ENCODE measurements around the gene SMCO2. TPM values are rescaled to one million over a fixed set of nuclear protein-coding genes. Genes with fewer than 3 reads are reported as not detected.

Gene SMCO2
- total RNA-seq, 4 donors from 2014 or later: 1.4 to 3.8 (median 1.5) TPM; not detected in 1

DNA sequence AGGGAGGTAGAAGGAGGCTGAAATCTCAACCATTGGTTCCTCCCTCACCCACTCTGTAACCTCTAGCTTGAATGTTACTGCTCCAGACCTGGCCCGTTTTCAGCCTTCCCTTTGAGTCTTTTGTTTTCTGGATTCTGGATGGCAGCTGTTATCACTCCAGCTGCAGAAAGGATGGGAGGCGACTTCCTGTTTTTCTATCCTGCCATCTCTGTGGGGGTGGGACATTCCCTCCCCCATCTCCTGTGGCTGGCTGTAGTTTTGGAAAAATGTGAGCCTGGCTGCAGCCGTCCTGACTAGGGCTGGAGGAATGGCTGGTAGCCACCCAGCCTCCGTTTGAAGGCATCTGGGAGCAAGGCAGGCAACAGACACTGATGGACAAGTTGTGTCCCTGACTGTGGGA is 74.5 kb downstream of the SMCO2 start:
- WGBS, 2 donors: 32 to 41% methylated on average over 3 to 4 of the region's 4 CpGs
- Histone ChIP-seq H3K4me3 (no peak overlapping the region), H3K9me3 (no peaks in the 10 kb centered on the region), H3K27ac (no peak overlapping the region), H3K36me3 (no peaks in the 10 kb centered on the region), H3K27me3 (no peaks in the 10 kb centered on the region), H3K4me1 (peaks cover 0 to 36% (median 11%) of the 10 kb centered on the region in 3 donors)
- DNase-seq: no peak
- TF ChIP-seq POLR2A (IDR thresholded peaks at IDR 0.05): peak in 1 of 4 donors; percentile 20
- TF ChIP-seq, protein P1, sequence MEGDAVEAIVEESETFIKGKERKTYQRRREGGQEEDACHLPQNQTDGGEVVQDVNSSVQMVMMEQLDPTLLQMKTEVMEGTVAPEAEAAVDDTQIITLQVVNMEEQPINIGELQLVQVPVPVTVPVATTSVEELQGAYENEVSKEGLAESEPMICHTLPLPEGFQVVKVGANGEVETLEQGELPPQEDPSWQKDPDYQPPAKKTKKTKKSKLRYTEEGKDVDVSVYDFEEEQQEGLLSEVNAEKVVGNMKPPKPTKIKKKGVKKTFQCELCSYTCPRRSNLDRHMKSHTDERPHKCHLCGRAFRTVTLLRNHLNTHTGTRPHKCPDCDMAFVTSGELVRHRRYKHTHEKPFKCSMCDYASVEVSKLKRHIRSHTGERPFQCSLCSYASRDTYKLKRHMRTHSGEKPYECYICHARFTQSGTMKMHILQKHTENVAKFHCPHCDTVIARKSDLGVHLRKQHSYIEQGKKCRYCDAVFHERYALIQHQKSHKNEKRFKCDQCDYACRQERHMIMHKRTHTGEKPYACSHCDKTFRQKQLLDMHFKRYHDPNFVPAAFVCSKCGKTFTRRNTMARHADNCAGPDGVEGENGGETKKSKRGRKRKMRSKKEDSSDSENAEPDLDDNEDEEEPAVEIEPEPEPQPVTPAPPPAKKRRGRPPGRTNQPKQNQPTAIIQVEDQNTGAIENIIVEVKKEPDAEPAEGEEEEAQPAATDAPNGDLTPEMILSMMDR (IDR thresholded peaks at IDR 0.05): no peak
- intact Hi-C loops (cut with DNase I): no loop called here

DNA sequence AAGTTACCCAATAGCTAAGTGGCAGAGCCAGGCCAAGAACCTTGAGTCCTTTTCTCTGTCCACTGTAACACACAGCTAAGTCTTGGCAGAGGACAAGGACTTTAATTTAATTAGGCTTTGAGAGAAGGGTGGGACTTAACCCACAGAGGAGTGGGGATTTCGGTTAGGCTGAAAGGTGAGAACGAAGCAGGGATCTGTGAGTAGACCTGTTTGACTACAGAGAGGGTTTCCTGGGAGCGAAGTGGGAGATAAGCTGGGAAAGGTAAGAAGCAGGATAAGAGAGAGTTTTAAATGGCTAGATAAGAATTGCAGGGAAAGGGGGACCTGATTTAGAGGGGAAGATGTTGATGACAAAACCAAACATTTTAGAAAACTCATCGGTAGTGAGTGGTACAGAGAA is 75.4 kb downstream of the SMCO2 start:
- no peak overlapping the region for H3K4me3 ChIP-seq
- H3K27me3 ChIP-seq: no peaks in the 10 kb centered on the region
- TF ChIP-seq, protein P1 (IDR thresholded peaks at IDR 0.05): no peak
- TF ChIP-seq POLR2A (IDR thresholded peaks at IDR 0.05): no peak
- peak overlapping the region in 1 of 4 donors; percentile 5 for H3K27ac ChIP-seq
- intact Hi-C loops (cut with DNase I): no loop called here
- peaks cover 0 to 43% (median 14%) of the 10 kb centered on the region in 3 donors for H3K4me1 ChIP-seq
- no peaks in the 10 kb centered on the region for H3K36me3 ChIP-seq
- 91 to 97% methylated on average over 4 of the region's 4 CpGs for WGBS, 2 donors
- no peaks in the 10 kb centered on the region for H3K9me3 ChIP-seq
- DNase-seq: no peak

DNA sequence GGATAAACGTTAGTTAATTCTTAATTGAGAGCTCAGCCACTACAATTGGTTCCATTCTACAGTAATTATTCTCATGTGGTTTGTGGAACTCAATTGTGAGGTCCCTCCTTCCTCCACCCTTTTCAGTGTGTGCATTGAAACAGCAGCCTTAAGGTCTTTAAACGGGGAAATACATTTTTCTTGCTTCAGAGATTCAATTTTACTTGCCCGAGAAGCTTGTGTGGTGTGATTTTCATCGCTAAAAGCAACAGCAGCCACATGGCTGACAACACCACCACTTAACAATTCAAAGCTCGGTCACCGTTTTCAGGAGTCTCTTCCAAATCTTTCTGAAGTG is 76.7 kb downstream of the SMCO2 start:
- no peaks in the 10 kb centered on the region for H3K27me3 ChIP-seq
- WGBS, 2 donors: 0 to 3% methylated on average over 5 to 6 of the region's 6 CpGs
- H3K36me3 ChIP-seq: no peaks in the 10 kb centered on the region
- peak overlapping the region; percentile 62 to 78 (median 70) for H3K4me3 ChIP-seq
- intact Hi-C loops (cut with DNase I): no loop called here
- no peaks in the 10 kb centered on the region for H3K9me3 ChIP-seq
- TF ChIP-seq, protein P1 (IDR thresholded peaks at IDR 0.05): no peak
- TF ChIP-seq POLR2A (IDR thresholded peaks at IDR 0.05): no peak
- DNase-seq: no peak
- H3K27ac ChIP-seq: peak overlapping the region; percentile 88 to 97 (median 92)
- H3K4me1 ChIP-seq: peaks cover 0 to 56% (median 14%) of the 10 kb centered on the region in 3 donors

DNA sequence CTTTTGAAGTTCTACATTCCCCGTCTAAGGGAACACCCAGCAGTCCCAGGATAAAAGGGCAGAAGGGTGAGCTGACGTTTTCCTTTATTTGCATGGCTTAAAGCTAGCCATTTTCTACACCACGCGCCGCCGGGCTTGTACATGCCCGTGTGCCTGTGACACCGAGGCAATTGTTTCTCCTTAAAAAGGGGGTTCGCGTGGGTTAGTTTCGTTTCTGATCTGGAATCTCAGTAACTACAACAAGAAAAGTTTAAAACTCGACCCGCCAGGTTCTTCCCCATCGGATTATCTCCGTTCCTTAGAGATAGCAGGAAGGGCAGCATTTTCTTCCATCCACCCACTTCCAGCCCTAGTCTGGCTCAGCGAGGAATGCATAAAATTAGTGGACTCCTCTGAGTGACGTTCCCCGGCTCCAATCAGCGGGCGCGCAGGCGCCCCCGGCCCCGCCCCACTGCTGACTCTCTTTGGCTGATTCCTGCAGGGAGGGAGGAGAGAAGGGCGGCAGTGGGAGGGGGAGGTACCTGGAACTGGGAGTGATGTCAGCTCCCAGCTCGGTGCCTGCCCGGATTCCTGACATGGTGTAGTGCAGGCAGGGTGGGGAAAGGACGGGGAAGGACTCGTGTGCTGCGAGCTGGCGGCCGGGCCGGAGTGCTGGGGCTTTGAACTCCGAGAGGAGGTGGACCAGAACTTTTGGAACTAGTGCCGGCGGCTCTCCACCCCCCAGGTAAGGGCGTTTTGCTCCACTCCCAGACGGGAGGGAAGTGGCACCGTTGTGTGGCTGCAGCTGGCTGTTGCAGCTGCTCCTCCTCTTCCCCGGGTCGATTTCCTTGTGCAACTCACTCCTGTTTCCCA is 77.3 kb downstream of the SMCO2 start, which contains the start of gene PPFIBP1:
PPFIBP1 (plus strand) TSS at position 565 of the 852 bp plus-strand sequence. CDS start 109,191 bp downstream, outside the sequence.
- 0% methylated on average over 16 to 26 of the region's 41 CpGs for WGBS, 2 donors
- DNase-seq: peak; percentile 82
- no peaks in the 10 kb centered on the region for H3K36me3 ChIP-seq
- peak in 3 of 4 donors; percentile 72 to 89 (median 80) for TF ChIP-seq POLR2A (IDR thresholded peaks at IDR 0.05)
- TF ChIP-seq, protein P1 (IDR thresholded peaks at IDR 0.05): peak in 4 of 6 experiments; percentile 32 to 47 (median 36)
- peak within 1 kb of the TSS; percentile 62 to 78 (median 70) for H3K4me3 ChIP-seq
- intact Hi-C loops (cut with DNase I): no loop called here
- H3K27me3 ChIP-seq: no peaks in the 10 kb centered on the region
- H3K4me1 ChIP-seq: peaks cover 0 to 61% (median 14%) of the 10 kb centered on the region in 3 donors
- H3K9me3 ChIP-seq: no peaks in the 10 kb centered on the region
- peak within 1 kb of the TSS; percentile 88 to 97 (median 92) for H3K27ac ChIP-seq

DNA sequence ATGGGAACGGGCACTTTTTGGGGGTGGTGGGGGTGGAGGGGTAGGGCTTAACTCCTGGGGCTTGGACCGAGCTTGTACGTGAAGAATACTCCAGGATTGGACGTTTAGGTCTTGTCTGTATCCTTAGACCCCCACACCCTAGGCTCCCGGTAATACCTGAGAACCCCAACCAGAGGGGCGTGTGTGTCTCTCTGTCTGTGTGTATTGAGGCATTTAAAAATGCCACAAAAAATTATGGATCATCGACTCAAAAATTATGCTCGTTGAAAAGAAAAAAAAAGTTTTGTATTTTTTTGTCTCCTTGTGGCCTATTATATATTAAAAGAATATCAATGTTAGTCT is 77.9 kb downstream of the SMCO2 start:
- Histone ChIP-seq H3K4me3 (peak overlapping the region; percentile 62 to 78 (median 70)), H3K4me1 (peaks cover 0 to 63% (median 14%) of the 10 kb centered on the region in 3 donors), H3K27me3 (no peaks in the 10 kb centered on the region), H3K27ac (peak overlapping the region; percentile 88 to 97 (median 92)), H3K9me3 (no peaks in the 10 kb centered on the region), H3K36me3 (no peaks in the 10 kb centered on the region)
- TF ChIP-seq POLR2A (IDR thresholded peaks at IDR 0.05): no peak
- TF ChIP-seq, protein P1 (IDR thresholded peaks at IDR 0.05): no peak
- intact Hi-C loops (cut with DNase I): no loop called here
- 0 to 1% methylated on average over 7 of the region's 8 CpGs for WGBS, 2 donors
- no peak for DNase-seq

All from esophagus squamous epithelium (tissue), 5 donors.